NB4 (cell line): Measurements from ENCODE around the gene ZDHHC22.

ENCODE experiments used
- CTCF ChIP-seq: IDR thresholded peaks from one replicate; pipeline ENCODE4 v1.5.1; 2012; ENCODE audit warnings: low read depth, low read length
- MAX ChIP-seq: IDR thresholded peaks from 2 replicates; pipeline ENCODE4 v1.6.1; 2011; ENCODE audit warnings: low read depth, low read length
- POLR2A ChIP-seq: IDR thresholded peaks from 2 replicates; pipeline ENCODE4 v1.6.1; 2011; ENCODE audit warnings: mild to moderate bottlenecking; ENCODE audit not compliant: insufficient read length; ENCODE audit errors: extremely low read depth

- TF ChIP-seq CTCF (no peak), POLR2A (no peak), MAX (no peak)
Measured at GRCh38 chr14:77124345-77125280, 17.0 kb downstream of the ZDHHC22 start.
